Hepatocyte (in vitro differentiated cells): ENCODE results near the gene VWA8. TPM values are rescaled to one million over a fixed set of nuclear protein-coding genes. Genes with fewer than 3 reads are reported as not detected.

Source experiments
- DNase-seq: peaks from one replicate; pipeline ENCODE4 v3.0.0-alpha.2; 2016; ENCODE audit warnings: low spot score
- H2AFZ ChIP-seq: fragments of 200-600 bp; sonication (generic); 2 replicates; pipeline ENCODE4 v1.6.0; 2016; ENCODE audit warnings: antibody characterized with exemption, mild to moderate bottlenecking
- H3K27ac ChIP-seq: fragments of 200-600 bp; sonication (generic); 2 replicates; pipeline ENCODE4 v1.5.1; 2016; ENCODE audit warnings: mild to moderate bottlenecking
- H3K27me3 ChIP-seq: fragments of 200-600 bp; sonication (generic); 2 replicates; pipeline ENCODE4 v1.6.1; 2016
- H3K36me3 ChIP-seq: fragments of 200-600 bp; sonication (generic); replicated peaks from 2 replicates; pipeline ENCODE4 v1.5.1; 2016; ENCODE audit warnings: low read depth; ENCODE audit not compliant: insufficient read depth
- H3K4me1 ChIP-seq: fragments of 200-600 bp; sonication (generic); 2 replicates; pipeline ENCODE4 v1.5.1; 2016; ENCODE audit warnings: mild to moderate bottlenecking, moderate library complexity; ENCODE audit not compliant: insufficient read depth
- H3K4me2 ChIP-seq: fragments of 200-600 bp; sonication (generic); 2 replicates; pipeline ENCODE4 v1.6.0; 2016
- H3K4me3 ChIP-seq: fragments of 200-600 bp; sonication (generic); 2 replicates; pipeline ENCODE4 v1.5.1; 2016; ENCODE audit warnings: mild to moderate bottlenecking
- H3K79me2 ChIP-seq: fragments of 200-600 bp; sonication (generic); 2 replicates; pipeline ENCODE4 v1.6.0; 2017; ENCODE audit warnings: mild to moderate bottlenecking
- H3K9me2 ChIP-seq: fragments of 200-600 bp; sonication (generic); replicated peaks from 2 replicates; pipeline ENCODE4 v1.6.0; 2017; ENCODE audit warnings: mild to moderate bottlenecking; ENCODE audit not compliant: insufficient read depth
- H3K9me3 ChIP-seq: fragments of 200-600 bp; sonication (generic); 2 replicates; pipeline ENCODE4 v1.5.1; 2016; ENCODE audit warnings: low read depth, mild to moderate bottlenecking
- H4K20me1 ChIP-seq: fragments of 200-600 bp; sonication (generic); 2 replicates; pipeline ENCODE4 v1.6.0; 2016; ENCODE audit warnings: mild to moderate bottlenecking; ENCODE audit not compliant: insufficient read depth, poor library complexity, severe bottlenecking
- CTCF ChIP-seq: fragments of 200-600 bp; sonication (generic); IDR thresholded peaks from 2 replicates; pipeline ENCODE4 v1.5.1; 2016; ENCODE audit warnings: antibody characterized with exemption, mild to moderate bottlenecking; ENCODE audit not compliant: poor library complexity
- EZH2 ChIP-seq: fragments of 200-600 bp; sonication (generic); IDR thresholded peaks from 2 replicates; pipeline ENCODE4 v1.6.1; 2016; ENCODE audit warnings: antibody characterized with exemption, mild to moderate bottlenecking, borderline replicate concordance
- EZH2phosphoT487 ChIP-seq: fragments of 200-600 bp; sonication (generic); IDR thresholded peaks from one replicate; pipeline ENCODE4 v1.6.1; 2018; ENCODE audit warnings: antibody characterized with exemption, mild to moderate bottlenecking, low read depth, moderate library complexity; ENCODE audit not compliant: unreplicated experiment, severe bottlenecking
- WGBS: methylation state at CpG from one replicate; pipeline ENCODE4 v1.1.6; 2016; ENCODE audit warnings: low lambda C conversion rate; ENCODE audit errors: missing lambda C conversion rate; 5-methylcytosine and 5-hydroxymethylcytosine counted together
- polyA plus RNA-seq: library from polyadenylated mRNA; unstranded; fragments of >200 nt; fragmentation: Nextera tagmentation; extraction: Ambion mirVana; gene quantifications from 2 replicates; pipeline ENCODE4 v1.2.1, GENCODE V29; 2016
- total RNA-seq: library from RNA; depleted of rRNA; stranded (reverse); fragments of >200 nt; gene quantifications from 2 replicates; pipeline ENCODE4 v1.2.3, GENCODE V29; 2014

Gene VWA8
- total and polyA plus RNA-seq, 2 experiments from 2014 or later = 4.9 to 19.5 TPM

GRCh38 chr13:41568143-41568971 is 392.6 kb downstream of the VWA8 start:
- H3K9me3 ChIP-seq = no peaks in the 10 kb centered on the region
- no peak overlapping the region for H3K4me2 ChIP-seq
- H3K4me3 ChIP-seq = no peak overlapping the region
- H3K79me2 ChIP-seq = no peaks in the 10 kb centered on the region
- no peaks in the 10 kb centered on the region for H4K20me1 ChIP-seq
- H3K36me3 ChIP-seq = no peaks in the 10 kb centered on the region
- DNase-seq = no peak
- no peaks in the 10 kb centered on the region for H3K27me3 ChIP-seq
- WGBS = 85% methylated on average over 9 of the region's 9 CpGs
- no peak overlapping the region for H3K27ac ChIP-seq
- H2AFZ ChIP-seq = no peak overlapping the region
- TF ChIP-seq CTCF = no peak
- TF ChIP-seq EZH2phosphoT487 = no peak
- peaks cover 10% of the 10 kb centered on the region for H3K4me1 ChIP-seq
- no peaks in the 10 kb centered on the region for H3K9me2 ChIP-seq

- Histone ChIP-seq H2AFZ (no peak overlapping the region), H3K4me2 (no peak overlapping the region), H3K27me3 (no peaks in the 10 kb centered on the region), H3K4me3 (no peak overlapping the region), H3K27ac (no peak overlapping the region), H3K4me1 (peaks cover 19% of the 10 kb centered on the region), H3K36me3 (no peaks in the 10 kb centered on the region), H3K9me2 (no peaks in the 10 kb centered on the region), H4K20me1 (no peaks in the 10 kb centered on the region), H3K9me3 (no peaks in the 10 kb centered on the region), H3K79me2 (no peaks in the 10 kb centered on the region)
- WGBS = 94% methylated on average over 2 of the region's 2 CpGs
- TF ChIP-seq EZH2phosphoT487 (no peak), EZH2 (no peak), CTCF (no peak)
- DNase-seq = no peak
Measured at GRCh38 chr13:41567363-41567762, 393.5 kb downstream of the VWA8 start.

GRCh38 chr13:41565846-41566245 is 395.1 kb downstream of the VWA8 start:
- no peak overlapping the region for H2AFZ ChIP-seq
- 93% methylated on average over 6 of the region's 6 CpGs for WGBS
- no peaks in the 10 kb centered on the region for H3K9me2 ChIP-seq
- TF ChIP-seq EZH2phosphoT487 = no peak
- TF ChIP-seq EZH2 = no peak
- no peak for TF ChIP-seq CTCF
- peaks cover 27% of the 10 kb centered on the region for H3K4me1 ChIP-seq
- no peaks in the 10 kb centered on the region for H3K79me2 ChIP-seq
- H3K36me3 ChIP-seq = no peaks in the 10 kb centered on the region
- H3K9me3 ChIP-seq = no peaks in the 10 kb centered on the region
- DNase-seq = no peak
- no peak overlapping the region for H3K4me3 ChIP-seq
- no peak overlapping the region for H3K4me2 ChIP-seq
- H4K20me1 ChIP-seq = no peaks in the 10 kb centered on the region
- no peak overlapping the region for H3K27ac ChIP-seq
- H3K27me3 ChIP-seq = no peaks in the 10 kb centered on the region
